B cell (primary cell): ENCODE data around the gene L2HGDH. TPM values are rescaled to one million over a fixed set of nuclear protein-coding genes. Genes with fewer than 3 reads are reported as not detected.

Experiments used
- ATAC-seq: fragments of 200-7000 bp; cut with Tn5 transposase; one replicate; pipeline ENCODE4 v1.10.0; 2021; ENCODE audit warnings: low read depth, mild to moderate bottlenecking, moderate number of reproducible peaks, moderate library complexity
- CTCF ChIA-PET: fragments of 350-600 bp; sonication (Branson Sonifier 250); formaldehyde crosslinking; loops from one replicate; lab custom pipeline; 2021; ENCODE audit warnings: antibody characterized with exemption, inconsistent platforms; lab: Charles Lee
- POLR2A ChIA-PET: fragments of 350-600 bp; sonication (Branson Sonifier 250); formaldehyde crosslinking; loops from one replicate; lab custom pipeline; 2021; ENCODE audit warnings: antibody characterized with exemption; lab: Charles Lee
- DNase-seq: peaks from one replicate; pipeline ENCODE4 v3.0.0; 2013
- H2AFZ ChIP-seq: 2 replicates; pipeline ENCODE4 v1.6.1; 2012; ENCODE audit warnings: mild to moderate bottlenecking, low read depth, low read length; ENCODE audit not compliant: insufficient read depth, poor library complexity, severe bottlenecking
- H3K27ac ChIP-seq, 2 donors: 1 replicate in 1 of 2; 2 replicates in 1 of 2; pipeline ENCODE4 v1.5.1; 2012 to 2013; ENCODE audit warnings: low read length in 2 of 2, mild to moderate bottlenecking in 2 of 2, moderate library complexity in 1 of 2
- H3K27me3 ChIP-seq, 4 experiments: fragments of 200-600 bp in 1 of 4; sonication (generic) in 1 of 4; replicated peaks in 1 of 4; 1 replicate in 2 of 4; 2 replicates in 2 of 4; pipeline versions ENCODE4 v1.6.1 to v1.7.0; 2013 to 2016; ENCODE audit warnings: low read length in 3 of 4, mild to moderate bottlenecking in 2 of 4, mixed read lengths in 1 of 4, moderate library complexity in 1 of 4; ENCODE audit not compliant: insufficient read depth in 4 of 4, control insufficient read depth in 3 of 4; ENCODE audit errors: control extremely low read depth in 1 of 4
- H3K36me3 ChIP-seq, 2 experiments: replicated peaks in 1 of 2; 1 replicate in 1 of 2; 2 replicates in 1 of 2; pipeline versions ENCODE4 v1.6.1 to v1.7.1; 2013; ENCODE audit warnings: low read length in 1 of 2; ENCODE audit not compliant: insufficient read depth in 2 of 2, control insufficient read depth in 1 of 2; ENCODE audit errors: control extremely low read depth in 1 of 2, extremely low read depth in 1 of 2
- H3K4me1 ChIP-seq, 2 donors: fragments of 200-600 bp in 1 of 2; sonication (generic) in 1 of 2; 1 replicate in 1 of 2; 2 replicates in 1 of 2; pipeline versions ENCODE4 v1.5.1 to v1.6.1; 2013 to 2017; ENCODE audit warnings: low read length in 2 of 2; ENCODE audit not compliant: control insufficient read depth in 2 of 2, insufficient read depth in 2 of 2
- H3K4me2 ChIP-seq: replicated peaks from 2 replicates; pipeline ENCODE3; 2012; ENCODE audit warnings: mild to moderate bottlenecking, low read depth, low read length; ENCODE audit not compliant: poor library complexity, severe bottlenecking
- H3K4me3 ChIP-seq, 5 experiments: fragments of 200-600 bp in 1 of 5; sonication (generic) in 1 of 5; 1 replicate in 3 of 5; 2 replicates in 2 of 5; pipeline versions ENCODE4 v1.5.1 to v1.7.0; 2011 to 2016; ENCODE audit warnings: low read length in 4 of 5, mild to moderate bottlenecking in 4 of 5, low read depth in 2 of 5, control low read depth in 1 of 5, moderate library complexity in 1 of 5; ENCODE audit not compliant: insufficient read depth in 1 of 5; ENCODE audit errors: control extremely low read depth in 1 of 5, extremely low read depth in 1 of 5
- H3K79me2 ChIP-seq: fragments of 200-600 bp; sonication (generic); one replicate; pipeline ENCODE4 v1.6.0; 2016; ENCODE audit warnings: low read length; ENCODE audit not compliant: control insufficient read depth, insufficient read depth
- H3K9ac ChIP-seq: fragments of 200-600 bp; sonication (generic); 2 replicates; pipeline ENCODE4 v1.6.1; 2017; ENCODE audit warnings: mild to moderate bottlenecking, low read length, moderate library complexity
- H3K9me3 ChIP-seq, 3 donors: one replicate each; pipeline versions ENCODE4 v1.6.1 to v1.7.1; 2013; ENCODE audit warnings: low read length in 2 of 3; ENCODE audit not compliant: control insufficient read depth in 2 of 3, insufficient read depth in 1 of 3; ENCODE audit errors: control extremely low read depth in 1 of 3
- H4K20me1 ChIP-seq: 2 replicates; pipeline ENCODE4 v1.6.0; 2012; ENCODE audit warnings: mild to moderate bottlenecking, low read length; ENCODE audit not compliant: insufficient read depth, control insufficient read depth, poor library complexity, severe bottlenecking
- H3K27ac Mint-ChIP-seq: one replicate; pipeline ENCODE4 v1.8.0; 2021; ENCODE audit warnings: mixed read lengths
- H3K27me3 Mint-ChIP-seq: one replicate; pipeline ENCODE4 v1.8.0; 2021; ENCODE audit warnings: mixed read lengths
- H3K4me1 Mint-ChIP-seq: one replicate; pipeline ENCODE4 v1.8.0; 2021; ENCODE audit warnings: mixed read lengths
- H3K4me3 Mint-ChIP-seq: one replicate; pipeline ENCODE4 v1.8.0; 2021; ENCODE audit warnings: mixed read lengths
- H3K9me3 Mint-ChIP-seq: one replicate; pipeline ENCODE4 v1.8.0; 2022; ENCODE audit warnings: mixed read lengths; ENCODE audit not compliant: insufficient read depth
- CTCF ChIP-seq: fragments of 200-600 bp; IDR thresholded peaks from one replicate; pipeline ENCODE4 v1.8.0; 2022; ENCODE audit warnings: antibody characterized with exemption, mild to moderate bottlenecking
- EZH2 ChIP-seq: IDR thresholded peaks from 2 replicates; pipeline ENCODE4 v1.6.1; 2012; ENCODE audit warnings: borderline replicate concordance, low read depth, mild to moderate bottlenecking, moderate library complexity, low read length; ENCODE audit not compliant: insufficient read depth, poor library complexity, severe bottlenecking
- WGBS: methylation state at CpG from one replicate; pipeline ENCODE4 v1.1.5; 2013; ENCODE audit warnings: missing lambda C conversion rate; ENCODE audit not compliant: insufficient coverage; 5-methylcytosine and 5-hydroxymethylcytosine counted together
- intact Hi-C: fragments of 100-400 bp; cut with micrococcal nuclease; formaldehyde crosslinking; loops from one replicate; pipeline ENCODE4 v1.10.0; 2022
- polyA plus RNA-seq: library from polyadenylated mRNA; depleted of rRNA; stranded (reverse); fragments of >200 nt; gene quantifications from 2 replicates; pipeline ENCODE4 v1.2.3, GENCODE V29; 2012
- total RNA-seq, 2 donors: library from RNA; stranded (reverse); fragments of 120-200 nt in 1 of 2; gene quantifications; 1 replicate in 1 of 2; 2 replicates in 1 of 2; pipeline versions ENCODE4 v1.2.3 to v1.2.4, GENCODE V29; 2013 to 2022

Gene L2HGDH
- total and polyA plus RNA-seq, 2 donors (not counting 1 experiment from before 2014, with no cell fraction given): 1.1 to 5.5 TPM

- Histone ChIP-seq H3K27me3 (no peaks in the 10 kb centered on the region), H4K20me1 (no peaks in the 10 kb centered on the region), H3K4me2 (no peak overlapping the region), H2AFZ (no peak overlapping the region), H3K9me3 (no peaks in the 10 kb centered on the region), H3K4me1 (no peaks in the 10 kb centered on the region), H3K4me3 (no peak overlapping the region), H3K9ac (no peak overlapping the region), H3K36me3 (no peaks in the 10 kb centered on the region), H3K79me2 (peaks cover 9% of the 10 kb centered on the region), H3K27ac (no peak overlapping the region)
- H3K27me3 Mint-ChIP-seq: no peaks in the 10 kb centered on the region
- no peak for DNase-seq
- H3K27ac Mint-ChIP-seq: no peak overlapping the region
- POLR2A ChIA-PET: no interaction called here
- no peaks in the 10 kb centered on the region for H3K9me3 Mint-ChIP-seq
- no peak for ATAC-seq
- no peaks in the 10 kb centered on the region for H3K4me1 Mint-ChIP-seq
- TF ChIP-seq CTCF: no peak
- no peak for TF ChIP-seq EZH2
- CTCF ChIA-PET: no interaction called here
- intact Hi-C loops: no loop called here
- H3K4me3 Mint-ChIP-seq: no peak overlapping the region
Measured at GRCh38 chr14:50301914-50302313, 10.1 kb downstream of the L2HGDH start.

GRCh38 chr14:50299585-50299984 is 12.4 kb downstream of the L2HGDH start:
- WGBS: 80% methylated on average over 1 of the region's 2 CpGs
- H3K27me3 ChIP-seq: no peaks in the 10 kb centered on the region
- H3K9ac ChIP-seq: no peak overlapping the region
- H3K27ac ChIP-seq: no peak overlapping the region
- no peak overlapping the region for H2AFZ ChIP-seq
- intact Hi-C loops: no loop called here
- no peaks in the 10 kb centered on the region for H3K9me3 Mint-ChIP-seq
- CTCF ChIA-PET: no interaction called here
- no peaks in the 10 kb centered on the region for H3K4me1 ChIP-seq
- DNase-seq (no peak), ATAC-seq (no peak)
- H3K9me3 ChIP-seq: no peaks in the 10 kb centered on the region
- H4K20me1 ChIP-seq: no peaks in the 10 kb centered on the region
- H3K4me2 ChIP-seq: no peak overlapping the region
- H3K4me3 Mint-ChIP-seq: no peak overlapping the region
- H3K4me3 ChIP-seq: no peak overlapping the region
- H3K36me3 ChIP-seq: no peaks in the 10 kb centered on the region
- H3K79me2 ChIP-seq: peaks cover 4% of the 10 kb centered on the region
- H3K4me1 Mint-ChIP-seq: no peaks in the 10 kb centered on the region
- no peak overlapping the region for H3K27ac Mint-ChIP-seq
- TF ChIP-seq EZH2 (no peak), CTCF (no peak)
- no peaks in the 10 kb centered on the region for H3K27me3 Mint-ChIP-seq
- POLR2A ChIA-PET: no interaction called here
